ENCODE results near the gene HOXD3. TPM values are rescaled to one million over a fixed set of nuclear protein-coding genes. Genes with fewer than 3 reads are reported as not detected.

The HOXD3 gene
- total RNA-seq, 1 donor from 2014 or later: not detected

DNA sequence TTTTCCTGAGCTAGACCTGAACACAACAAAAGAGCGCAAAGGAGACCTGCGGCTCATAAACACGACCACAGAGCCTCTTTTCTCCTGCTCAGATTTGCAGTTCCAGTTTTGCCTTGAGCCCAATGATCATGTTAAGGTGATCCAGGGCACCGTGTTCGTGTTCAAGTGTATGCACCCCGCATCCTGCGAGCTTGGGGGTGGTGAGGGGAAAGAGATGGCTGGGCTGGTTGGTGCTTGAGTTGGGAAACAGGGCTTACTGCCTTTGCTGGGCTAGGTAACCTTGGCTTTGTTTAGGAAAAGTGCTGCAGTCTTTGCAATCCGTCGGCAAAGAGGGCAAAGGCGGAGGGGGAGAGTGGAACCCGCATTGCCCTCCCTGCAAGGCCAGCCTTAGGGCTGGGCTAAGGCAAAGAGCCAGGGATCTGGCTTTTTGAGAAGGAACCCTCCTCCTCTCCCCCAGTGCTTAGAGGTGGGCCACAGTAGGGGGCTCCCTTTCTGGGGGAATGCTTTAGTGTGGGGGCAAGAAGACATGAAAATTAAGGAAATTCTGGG is 39.2 kb upstream of the HOXD3 start:
- Mint-ChIP-seq H3K36me3 (ENCODE audit: low read depth) (peaks cover 4% of the 10 kb centered on the region), H3K27me3 (ENCODE audit: low read depth) (peaks cover 82% of the 10 kb centered on the region), H3K9me3 (ENCODE audit: low read depth) (peaks cover 8% of the 10 kb centered on the region), H3K4me1 (ENCODE audit: low read depth) (peaks cover 3% of the 10 kb centered on the region), H3K27ac (ENCODE audit: unreplicated experiment) (no peak overlapping the region), H3K4me3 (ENCODE audit: unreplicated experiment) (no peak overlapping the region)
- no peak for DNase-seq (ENCODE audit: low spot score)
- TF ChIP-seq, protein P1, sequence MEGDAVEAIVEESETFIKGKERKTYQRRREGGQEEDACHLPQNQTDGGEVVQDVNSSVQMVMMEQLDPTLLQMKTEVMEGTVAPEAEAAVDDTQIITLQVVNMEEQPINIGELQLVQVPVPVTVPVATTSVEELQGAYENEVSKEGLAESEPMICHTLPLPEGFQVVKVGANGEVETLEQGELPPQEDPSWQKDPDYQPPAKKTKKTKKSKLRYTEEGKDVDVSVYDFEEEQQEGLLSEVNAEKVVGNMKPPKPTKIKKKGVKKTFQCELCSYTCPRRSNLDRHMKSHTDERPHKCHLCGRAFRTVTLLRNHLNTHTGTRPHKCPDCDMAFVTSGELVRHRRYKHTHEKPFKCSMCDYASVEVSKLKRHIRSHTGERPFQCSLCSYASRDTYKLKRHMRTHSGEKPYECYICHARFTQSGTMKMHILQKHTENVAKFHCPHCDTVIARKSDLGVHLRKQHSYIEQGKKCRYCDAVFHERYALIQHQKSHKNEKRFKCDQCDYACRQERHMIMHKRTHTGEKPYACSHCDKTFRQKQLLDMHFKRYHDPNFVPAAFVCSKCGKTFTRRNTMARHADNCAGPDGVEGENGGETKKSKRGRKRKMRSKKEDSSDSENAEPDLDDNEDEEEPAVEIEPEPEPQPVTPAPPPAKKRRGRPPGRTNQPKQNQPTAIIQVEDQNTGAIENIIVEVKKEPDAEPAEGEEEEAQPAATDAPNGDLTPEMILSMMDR (IDR thresholded peaks at IDR 0.05): no peak

DNA sequence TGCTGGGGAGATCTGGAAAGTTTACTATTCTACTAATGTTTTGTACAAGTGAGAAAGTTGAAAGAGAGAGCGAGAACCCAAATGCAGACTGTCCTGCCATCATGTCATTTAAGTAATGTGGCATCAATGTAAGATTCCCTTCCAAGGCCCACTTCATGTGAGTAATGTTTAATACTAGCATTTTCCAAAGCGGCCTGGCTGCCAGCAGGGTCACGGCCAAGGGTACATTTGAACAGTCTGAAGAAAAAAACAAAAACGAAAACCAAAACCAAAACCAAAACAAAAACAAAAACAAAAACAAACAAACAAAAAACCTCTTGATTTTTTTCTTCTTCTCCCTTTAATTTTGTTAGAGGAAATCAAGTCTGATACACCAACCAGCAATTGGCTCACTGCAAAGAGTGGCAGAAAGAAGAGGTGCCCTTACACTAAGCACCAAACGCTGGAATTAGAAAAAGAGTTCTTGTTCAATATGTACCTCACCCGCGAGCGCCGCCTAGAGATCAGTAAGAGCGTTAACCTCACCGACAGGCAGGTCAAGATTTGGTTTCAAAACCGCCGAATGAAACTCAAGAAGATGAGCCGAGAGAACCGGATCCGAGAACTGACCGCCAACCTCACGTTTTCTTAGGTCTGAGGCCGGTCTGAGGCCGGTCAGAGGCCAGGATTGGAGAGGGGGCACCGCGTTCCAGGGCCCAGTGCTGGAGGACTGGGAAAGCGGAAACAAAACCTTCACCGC is 38.3 kb upstream of the HOXD3 start:
- no peak overlapping the region for H3K4me3 Mint-ChIP-seq (ENCODE audit: unreplicated experiment)

DNA sequence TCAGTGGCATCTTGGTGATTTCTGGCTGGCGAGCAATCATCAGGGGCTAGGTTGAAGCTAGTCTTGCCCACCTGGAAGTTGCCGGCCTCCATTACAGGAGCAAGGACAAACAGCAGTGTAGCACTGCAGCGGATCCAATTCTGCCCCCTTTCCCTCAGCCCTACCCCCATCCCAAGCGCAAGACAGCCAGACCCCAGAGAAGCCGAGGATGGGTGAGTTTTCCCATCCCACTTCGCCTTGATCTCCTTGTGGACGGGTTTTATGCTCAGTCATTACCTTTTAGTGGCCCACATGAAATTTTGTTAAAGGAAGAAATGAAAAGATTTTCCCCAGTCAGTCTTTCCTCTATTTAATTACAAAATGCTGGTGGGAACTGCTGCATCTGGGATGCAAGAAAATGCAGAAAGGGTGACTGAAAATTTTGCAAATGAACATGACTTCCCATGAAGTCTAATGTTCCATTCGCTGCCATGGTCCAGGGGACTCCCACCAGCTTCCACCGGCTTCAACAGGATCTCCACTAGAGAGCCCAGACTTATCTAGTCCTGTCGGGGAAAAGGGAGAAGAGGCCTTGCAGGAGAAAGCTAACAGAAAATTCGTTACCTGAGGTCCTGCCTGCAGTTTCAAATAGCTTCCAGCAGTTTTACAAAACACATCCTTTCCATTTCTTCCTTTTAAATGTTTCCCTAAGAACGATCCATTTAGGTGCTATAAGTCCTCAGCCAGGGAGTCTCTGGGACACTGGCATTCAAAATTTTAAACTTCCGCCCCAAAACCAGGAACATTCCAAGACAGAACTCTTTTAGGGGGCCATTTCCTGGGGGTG is 36.5 kb upstream of the HOXD3 start:
- Mint-ChIP-seq H3K27me3 (ENCODE audit: low read depth) (peaks cover 78% of the 10 kb centered on the region), H3K27ac (ENCODE audit: unreplicated experiment) (no peak overlapping the region), H3K4me1 (ENCODE audit: low read depth) (peaks cover 7% of the 10 kb centered on the region), H3K4me3 (ENCODE audit: unreplicated experiment) (no peak overlapping the region), H3K9me3 (ENCODE audit: low read depth) (peaks cover 8% of the 10 kb centered on the region), H3K36me3 (ENCODE audit: low read depth) (peaks cover 7% of the 10 kb centered on the region)
- TF ChIP-seq, protein P1 (IDR thresholded peaks at IDR 0.05): no peak
- DNase-seq (ENCODE audit: low spot score): no peak

More for the DNA sequence above, 38.3 kb upstream of the HOXD3 start:
- Mint-ChIP-seq H3K4me1 (ENCODE audit: low read depth) (peaks cover 5% of the 10 kb centered on the region), H3K36me3 (ENCODE audit: low read depth) (peaks cover 5% of the 10 kb centered on the region), H3K27ac (ENCODE audit: unreplicated experiment) (no peak overlapping the region), H3K9me3 (ENCODE audit: low read depth) (peaks cover 8% of the 10 kb centered on the region), H3K27me3 (ENCODE audit: low read depth) (peaks cover 78% of the 10 kb centered on the region)
- DNase-seq (ENCODE audit: low spot score): no peak
- TF ChIP-seq, protein P1 (IDR thresholded peaks at IDR 0.05): peak; percentile 53

DNA sequence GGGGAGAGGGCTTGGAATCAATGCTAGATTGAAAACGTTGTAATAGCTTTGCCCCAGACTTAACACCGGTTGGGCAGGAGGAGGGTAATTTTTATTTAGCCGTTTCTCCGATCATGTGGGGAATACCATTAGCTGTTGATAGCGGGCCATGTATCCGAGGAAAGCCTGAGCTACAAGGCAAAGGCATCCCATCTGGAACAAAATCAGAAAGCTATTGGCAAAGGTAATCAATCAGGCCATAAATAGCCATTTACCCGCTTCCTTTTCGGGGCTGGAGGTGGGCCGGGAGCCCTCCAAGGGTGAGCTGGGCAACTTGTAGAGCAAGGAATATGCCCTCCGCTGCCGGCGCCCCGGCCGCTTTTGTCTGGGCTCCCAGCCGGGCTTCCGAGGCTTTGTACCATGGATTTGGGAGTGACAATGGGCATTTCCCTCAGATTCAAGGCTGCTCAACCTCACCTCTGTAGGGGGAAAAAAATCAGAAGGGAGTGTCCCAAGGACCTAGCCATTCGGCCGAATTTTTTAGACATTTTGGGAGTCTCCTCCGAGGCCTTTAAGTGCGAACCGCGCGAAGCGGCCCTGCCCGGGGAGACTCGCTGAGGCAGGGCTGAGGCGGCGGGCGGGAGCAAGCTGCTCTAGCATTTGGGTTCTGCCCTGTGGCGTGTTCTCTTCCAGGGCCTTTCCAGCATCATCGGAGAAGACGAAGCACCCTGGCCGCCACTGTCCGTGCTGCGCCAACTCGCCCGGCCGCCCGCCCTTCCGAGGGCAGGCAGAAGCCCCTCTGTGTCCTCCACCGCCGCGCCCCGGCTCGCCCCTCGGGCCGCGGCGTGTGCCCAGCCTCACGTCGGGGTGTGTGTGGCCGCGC is 35.7 kb upstream of the HOXD3 start:
- Mint-ChIP-seq H3K36me3 (ENCODE audit: low read depth) (peaks cover 7% of the 10 kb centered on the region), H3K4me3 (ENCODE audit: unreplicated experiment) (no peak overlapping the region), H3K27ac (ENCODE audit: unreplicated experiment) (no peak overlapping the region), H3K4me1 (ENCODE audit: low read depth) (peaks cover 7% of the 10 kb centered on the region), H3K9me3 (ENCODE audit: low read depth) (peaks cover 8% of the 10 kb centered on the region), H3K27me3 (ENCODE audit: low read depth) (peaks cover 77% of the 10 kb centered on the region)
- DNase-seq (ENCODE audit: low spot score): no peak
- TF ChIP-seq, protein P1 (IDR thresholded peaks at IDR 0.05): no peak
